Hematopoietic multipotent progenitor cell treated with erythropoietin and hydrocortisone succinate and interleukin-3 and kit ligand, for 17 days (in vitro differentiated cells): ENCODE results near the gene PACS2.

Experiments
- DNase-seq: peaks from one replicate; pipeline ENCODE4 v3.0.0-alpha.2; 2015; ENCODE audit warnings: low spot score

The PACS2 gene

DNA sequence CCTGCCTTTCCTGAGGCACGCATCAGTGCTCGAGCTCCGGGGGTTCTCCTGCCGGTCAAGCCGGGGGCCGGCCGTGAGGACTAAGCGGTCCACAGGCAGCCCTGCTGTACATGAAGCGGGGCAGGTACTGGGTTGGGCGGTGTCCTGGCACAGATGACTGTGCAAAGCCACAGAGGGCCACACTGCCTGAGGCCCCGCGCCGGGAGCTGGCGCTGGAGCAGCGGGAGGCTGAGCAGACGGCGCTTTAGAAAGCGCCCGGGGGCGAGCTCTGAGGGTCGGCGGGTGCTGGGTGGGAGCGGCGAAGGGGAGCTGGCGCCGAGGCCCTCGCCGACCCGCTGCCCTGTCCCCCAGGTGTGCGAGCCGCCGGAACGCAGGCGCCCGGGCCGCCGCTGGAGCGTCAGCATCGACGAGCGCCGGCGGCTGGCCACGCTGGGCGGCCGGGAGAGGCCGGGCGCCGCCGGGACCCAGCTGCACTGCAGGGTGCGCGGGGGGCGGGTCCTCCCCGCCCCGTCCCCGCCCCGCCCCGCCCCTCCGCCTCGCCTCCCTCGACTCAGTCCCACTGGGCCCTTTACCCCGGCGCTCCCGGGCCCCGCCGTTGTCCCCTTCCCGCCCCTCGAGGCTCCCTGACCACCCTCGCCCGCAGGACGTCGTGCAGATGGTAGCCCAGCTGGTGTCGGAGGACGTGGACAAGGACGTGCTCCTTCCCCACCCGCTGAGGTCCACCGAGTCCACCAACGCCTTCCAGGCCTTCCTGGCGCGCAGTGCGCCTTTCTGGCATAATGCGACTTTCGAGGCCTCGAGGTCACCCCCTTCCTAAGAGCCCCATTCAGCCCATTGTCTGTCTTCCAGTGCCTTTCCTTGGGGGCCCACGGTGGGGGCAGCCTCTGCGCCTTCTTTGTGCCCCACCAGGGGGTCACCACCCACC, 96.7 kb downstream of the PACS2 start:
- peak; percentile 24 for DNase-seq

DNA sequence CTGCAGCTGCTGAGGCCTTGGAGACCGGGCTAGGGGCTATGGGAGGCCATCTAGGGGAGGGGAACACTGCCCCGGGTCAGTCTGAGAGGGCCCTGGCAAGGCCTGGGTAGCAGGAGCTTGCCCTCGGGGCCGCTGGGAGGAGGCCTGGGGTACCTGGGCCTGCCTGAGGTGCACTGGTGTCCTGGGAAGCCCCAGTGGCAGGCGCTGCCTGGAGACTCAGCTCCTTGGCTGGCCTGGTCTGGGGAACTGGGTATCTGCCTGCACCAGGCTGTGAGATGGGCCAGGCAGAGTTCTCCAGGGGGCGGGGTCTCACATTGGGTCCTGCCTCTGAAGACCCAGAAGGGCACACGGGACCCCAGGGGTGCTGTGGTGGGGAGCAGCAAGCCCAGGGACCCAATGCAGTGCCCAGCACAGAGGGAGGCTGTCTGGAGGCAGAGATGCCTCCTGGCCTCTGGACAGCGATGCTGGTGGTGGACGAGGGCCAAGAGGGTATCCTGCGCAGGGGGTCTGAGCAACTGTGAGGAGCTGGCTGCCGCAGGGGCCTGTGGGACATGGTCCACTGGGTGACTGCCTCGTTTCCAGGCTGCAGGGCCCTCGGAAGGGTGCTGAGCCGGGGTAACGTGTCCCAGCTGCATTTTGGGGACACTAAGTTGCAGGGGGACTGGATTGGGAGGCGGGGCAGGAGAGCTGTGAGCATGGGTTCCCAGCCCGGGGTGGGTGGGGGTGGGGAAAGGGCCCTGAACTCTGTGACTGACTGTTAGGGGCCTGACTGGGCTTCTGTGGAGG, 97.6 kb downstream of the PACS2 start:
- DNase-seq, result no peak

DNA sequence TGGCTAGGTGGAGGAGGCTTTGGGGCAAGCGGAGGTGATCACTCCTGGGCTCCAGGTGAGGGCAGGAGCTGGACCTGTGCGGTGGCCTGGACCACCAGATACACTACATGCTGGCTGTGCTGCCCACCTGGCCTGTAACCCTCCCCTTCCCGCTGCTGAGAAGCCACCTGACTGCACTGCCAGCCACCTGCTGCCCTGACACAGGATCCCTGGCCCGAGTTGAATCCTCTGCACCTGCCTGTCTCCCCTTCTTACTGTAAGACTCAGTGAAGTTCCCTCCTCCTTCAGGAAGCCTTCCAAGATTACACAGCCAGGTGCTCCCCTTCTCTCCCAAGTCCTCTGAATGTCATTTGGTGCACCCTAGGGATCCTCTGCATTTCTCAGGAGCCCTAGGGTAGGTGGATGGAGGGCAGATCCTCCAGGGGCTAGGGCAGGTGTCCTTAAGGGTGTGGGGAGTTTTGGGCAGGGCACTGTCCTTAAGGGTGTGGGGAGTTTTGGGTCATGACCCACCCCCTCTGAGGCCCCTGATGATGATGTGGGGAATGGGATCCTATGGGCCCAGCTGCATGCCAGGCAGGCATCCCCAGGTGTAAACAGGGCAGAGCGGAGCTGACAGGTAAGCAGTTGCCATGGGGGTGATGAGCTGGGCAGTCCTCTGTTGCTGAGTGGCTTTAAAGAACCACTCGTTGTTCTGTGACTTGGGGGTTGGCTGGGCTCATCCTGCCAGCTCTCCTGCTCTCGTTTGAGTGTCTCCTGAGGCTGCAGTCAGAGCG, 98.4 kb downstream of the PACS2 start:
- DNase-seq, result no peak

DNA sequence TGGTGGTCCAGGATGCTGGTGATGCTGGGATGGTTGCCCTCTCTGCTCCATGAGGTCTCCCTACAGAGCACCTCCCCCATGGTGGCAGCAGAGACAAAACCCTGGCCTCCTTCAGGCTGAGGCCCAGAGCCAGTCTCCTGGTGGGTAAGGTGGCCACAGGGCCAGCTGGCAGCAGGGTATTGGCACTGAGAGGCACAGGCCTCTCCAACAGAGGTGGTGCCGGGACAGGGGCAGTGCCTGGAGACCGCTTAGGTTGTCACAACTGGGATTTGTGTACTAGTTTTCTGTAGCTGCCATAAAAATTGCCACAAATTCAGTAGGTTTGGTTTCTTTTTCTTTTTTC, 99.0 kb downstream of the PACS2 start:
- no peak for DNase-seq

DNA sequence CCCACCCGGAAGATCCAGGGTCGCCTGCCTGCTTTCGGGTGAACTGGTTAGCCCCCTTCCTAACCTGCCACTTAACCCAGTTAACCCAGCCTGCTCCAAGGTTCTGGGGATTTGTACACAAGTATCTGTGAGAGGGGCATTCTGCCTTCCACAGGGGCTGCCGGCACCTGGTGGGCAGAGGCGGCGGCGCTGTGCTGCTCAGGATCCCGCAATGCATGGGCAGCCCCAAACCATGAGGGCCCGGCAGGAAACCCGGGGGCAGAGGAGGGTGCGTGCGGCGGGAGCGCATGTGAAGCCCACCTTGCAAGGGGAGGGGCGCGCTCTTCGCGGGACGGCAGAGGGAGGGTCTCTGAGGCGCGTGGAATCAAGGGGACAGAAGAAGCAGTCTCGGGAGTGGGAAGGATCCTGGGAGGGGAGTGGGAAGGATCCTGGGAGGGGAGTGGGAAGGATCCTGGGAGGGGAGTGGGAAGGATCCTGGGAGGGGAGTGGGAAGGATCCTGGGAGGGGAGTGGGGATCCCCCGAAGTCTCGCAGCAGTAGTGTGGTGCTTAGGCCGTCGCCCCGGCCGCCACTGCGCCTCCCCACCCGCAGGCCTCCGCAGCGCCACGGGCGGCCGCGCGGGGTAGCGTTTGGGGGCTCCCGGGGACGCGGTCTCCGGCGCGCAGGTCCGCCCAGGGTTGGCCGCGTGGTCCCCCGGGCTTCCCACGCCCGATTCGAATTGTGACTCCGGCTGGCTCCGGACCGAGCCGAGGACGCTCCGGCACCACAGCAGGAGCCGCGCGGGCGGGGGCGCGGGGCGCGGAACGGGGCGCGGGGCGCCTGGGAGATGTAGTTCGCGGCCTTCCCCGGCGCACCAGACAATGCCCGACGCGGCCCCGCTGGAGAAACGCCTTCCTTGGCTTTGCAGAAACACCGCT, 100.2 kb downstream of the PACS2 start:
- DNase-seq, result no peak

DNA sequence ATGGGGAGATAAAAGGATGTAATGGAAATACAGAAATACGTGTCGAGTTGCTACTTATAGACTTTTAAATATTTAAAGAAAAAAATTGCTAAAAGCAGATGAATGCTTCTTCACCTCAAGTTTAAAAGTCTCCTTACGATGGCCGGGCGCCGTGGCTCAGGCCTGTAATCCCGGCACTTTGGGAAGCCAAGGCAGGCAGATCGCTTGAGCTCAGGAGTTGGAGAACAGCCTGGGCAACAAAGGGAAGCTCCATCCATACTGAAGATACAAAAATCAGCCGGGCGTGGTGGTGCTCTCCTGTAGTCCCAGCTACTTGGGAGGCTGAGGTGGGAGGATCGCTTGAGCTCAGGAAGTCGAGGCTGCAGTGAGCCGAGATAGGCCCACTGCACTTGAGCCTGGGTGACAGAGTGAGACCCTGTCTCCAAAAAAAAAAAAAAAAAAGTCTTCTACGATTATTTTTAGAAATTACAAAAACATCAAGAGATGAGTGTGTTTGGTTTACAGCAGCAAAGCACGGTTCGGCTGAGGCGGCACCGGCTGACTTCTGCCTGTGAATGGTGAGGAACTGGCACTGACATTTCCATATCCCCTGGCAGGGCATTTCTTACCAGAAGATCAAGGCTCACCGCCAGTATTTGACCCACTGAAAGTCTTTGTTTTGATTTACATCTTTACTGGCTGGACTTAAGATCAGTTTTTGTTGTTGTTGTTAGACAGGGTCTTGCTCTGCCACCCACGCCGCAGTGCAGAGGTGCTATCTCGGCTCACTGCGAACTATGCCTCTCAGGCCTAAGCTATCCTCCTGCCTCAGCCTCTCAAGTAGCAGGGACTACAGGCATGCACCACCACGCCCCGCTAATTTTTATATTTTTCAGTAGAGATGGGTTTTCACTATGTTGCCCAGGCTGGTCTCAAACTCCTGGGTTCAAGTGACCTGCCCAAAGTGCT, 101.2 kb downstream of the PACS2 start:
- no peak for DNase-seq

DNA sequence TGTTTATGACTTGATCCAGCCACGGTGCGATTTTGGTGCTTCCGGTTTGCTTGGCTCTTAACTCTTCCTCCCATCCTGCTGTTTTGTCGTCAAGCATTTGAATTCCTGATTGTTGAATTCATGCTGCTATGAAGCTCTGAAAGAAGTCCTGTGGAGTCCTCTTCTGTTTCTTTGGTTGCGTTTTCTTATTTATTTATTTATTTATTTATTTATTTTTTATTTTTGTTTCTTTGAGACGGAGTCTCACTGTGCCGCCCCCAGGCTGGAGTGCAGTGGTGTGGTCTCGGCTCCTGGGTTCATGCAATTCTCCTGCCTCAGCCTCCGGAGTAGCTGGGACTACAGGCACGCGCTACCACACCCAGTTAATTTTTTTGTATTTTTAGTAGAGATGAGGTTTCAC, 102.1 kb downstream of the PACS2 start:
- DNase-seq, result no peak

DNA sequence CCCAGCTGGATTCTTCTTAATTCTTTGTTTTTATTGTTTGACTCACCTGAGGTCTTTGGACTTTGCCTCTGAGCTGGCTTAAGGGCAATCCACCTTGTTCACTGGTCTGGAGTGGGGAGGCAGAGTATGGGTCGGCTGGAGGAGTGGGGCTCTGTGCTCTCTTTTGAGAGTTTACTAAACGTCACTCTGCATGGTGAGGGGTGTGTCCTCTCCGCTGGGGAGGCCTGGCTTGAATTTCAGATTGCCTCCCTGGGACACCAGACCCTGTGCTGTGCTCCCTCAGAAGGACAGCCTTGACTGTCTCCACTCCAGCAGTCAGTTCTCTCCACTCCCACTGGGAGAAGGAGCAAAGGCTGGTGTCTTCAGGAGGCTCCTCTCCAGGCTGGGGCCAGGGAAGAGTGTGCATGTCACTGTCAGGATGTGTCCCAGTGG, 103.2 kb downstream of the PACS2 start:
- no peak for DNase-seq

DNA sequence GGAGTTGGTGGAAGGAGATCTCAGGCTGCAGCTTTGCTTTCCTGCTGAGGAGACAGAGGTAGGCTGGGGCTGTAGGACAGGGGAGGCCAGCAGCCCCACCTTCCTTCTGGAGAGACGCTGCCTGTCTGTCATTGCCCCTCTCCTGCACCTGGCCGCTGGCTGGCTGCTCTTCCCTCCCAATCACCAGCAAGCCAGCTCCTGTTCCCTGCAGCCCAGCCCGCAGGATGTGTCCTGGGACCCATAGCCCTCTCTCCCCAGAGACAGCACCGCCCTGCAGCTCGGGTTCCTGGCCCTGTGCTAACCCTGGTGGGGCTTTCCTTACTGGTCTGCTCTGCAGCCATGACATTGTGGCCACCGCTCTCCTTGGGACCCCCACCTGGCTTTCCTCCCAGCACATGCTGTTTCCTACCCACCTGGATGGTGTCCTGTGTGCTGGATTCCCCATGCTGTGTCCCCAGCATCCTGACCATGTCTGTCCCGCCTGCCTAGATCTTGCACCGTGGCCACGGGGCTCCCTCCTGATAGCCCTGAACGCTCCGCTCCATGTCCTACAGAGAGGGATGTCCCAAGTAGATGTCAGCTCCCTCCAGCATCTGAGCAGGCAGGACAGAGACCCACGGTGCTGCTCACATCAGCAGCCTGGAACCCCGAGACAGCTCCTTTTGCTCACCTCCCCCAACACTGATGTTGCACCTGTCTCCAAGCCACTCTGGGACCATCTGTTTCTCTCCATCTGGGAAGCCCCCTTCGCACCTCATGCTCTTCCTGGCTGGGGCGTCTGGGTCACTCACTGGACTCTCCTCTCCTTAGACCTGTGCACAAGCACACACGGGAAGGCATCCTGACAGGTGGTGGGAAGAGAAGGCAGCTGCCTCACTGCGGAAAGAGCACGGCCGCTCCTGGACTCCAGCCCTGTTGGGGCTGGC, 104.0 kb downstream of the PACS2 start:
- no peak for DNase-seq

DNA sequence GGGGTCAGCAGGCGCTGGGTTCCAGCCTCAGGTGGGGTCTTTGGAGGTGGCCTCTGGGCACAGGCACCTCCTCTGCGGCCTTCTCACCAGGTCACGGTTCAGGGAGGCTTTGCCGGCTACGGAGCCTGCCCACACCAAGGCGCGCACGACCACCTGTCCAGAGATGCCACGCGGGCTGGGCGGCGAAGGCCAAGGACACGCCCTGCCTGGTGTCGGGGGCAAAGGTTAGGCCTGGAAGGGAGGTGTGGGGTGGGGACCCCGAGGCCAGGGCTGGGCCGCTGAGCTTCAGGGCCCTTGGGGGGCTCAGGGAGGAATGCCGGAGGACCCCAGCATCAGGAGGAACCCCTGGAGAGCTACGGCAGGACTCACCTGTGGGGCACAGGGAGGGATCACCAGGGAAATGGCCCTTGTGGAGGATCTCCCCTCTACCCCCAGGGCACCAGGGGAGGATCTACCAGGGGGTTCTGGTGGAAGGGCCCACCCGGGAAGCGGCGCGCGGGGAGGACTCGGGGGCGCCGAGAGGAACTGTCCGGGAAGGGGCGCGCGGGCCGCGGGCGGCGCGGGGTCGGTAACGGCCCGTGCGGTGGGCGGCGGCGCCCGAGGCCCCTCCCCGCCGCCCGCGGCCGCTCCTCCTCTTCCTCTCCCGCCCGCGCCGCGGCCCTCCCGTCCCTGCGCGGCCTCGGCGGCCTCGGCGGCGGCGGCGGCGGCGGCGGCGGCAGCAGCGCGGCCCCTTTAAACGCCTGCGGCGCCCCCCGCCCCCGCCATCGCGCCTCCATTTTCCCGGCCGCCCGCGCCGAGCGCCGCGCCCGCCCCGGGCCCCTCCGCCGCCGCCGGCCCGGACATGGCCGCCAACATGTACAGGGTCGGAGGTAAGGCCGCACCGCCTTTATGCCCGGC, 104.9 kb downstream of the PACS2 start, which contains the start of gene MTA1:
MTA1 (plus strand) TSS at position 633 of the 897 bp plus-strand sequence; CDS start at position 842, 209 bp downstream.
- DNase-seq, result no peak

DNA sequence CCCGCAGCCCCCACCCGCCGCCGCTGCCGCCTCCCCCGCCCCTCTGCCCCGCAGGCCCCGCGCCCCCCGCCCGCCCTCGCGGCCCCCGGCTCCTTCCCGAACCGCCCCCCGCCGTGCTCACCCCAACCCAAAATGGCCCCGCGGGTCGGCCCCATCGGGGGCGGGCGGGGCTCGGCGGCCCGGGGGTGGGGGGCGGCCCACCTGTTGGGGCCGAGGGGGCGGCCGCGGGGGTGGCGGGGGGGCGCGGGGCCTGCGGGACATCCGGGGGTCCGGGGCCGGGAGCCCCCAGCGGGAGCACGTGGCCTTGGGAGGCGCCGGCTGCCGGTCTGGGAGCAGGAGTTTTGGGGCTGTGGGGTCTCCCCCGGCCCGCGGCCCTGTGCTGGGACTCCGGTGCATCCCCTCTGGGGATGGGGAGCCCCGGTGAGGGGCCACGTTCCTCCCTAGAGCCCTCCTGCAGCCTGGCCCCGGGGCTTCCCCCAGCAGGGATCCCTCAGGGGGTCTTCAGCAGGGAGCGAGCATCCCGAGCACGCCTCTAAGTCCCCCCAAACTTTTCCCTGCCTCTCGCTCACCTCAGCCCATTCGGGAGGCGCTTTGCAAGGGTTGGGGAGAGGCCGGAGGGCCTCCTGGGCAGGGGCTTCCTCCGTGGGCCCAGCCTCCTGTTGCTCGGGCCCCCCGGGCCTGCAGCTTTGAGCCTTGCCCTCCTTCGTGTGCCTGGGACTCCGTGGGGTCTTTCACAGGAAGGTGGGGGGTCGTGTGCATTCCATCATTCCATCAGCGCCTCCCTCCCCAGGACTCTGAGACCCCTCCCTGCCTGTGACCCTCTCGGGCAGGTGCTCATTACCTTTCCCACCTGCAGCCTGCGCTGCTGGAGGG, 105.8 kb downstream of the PACS2 start:
- DNase-seq, result no peak

DNA sequence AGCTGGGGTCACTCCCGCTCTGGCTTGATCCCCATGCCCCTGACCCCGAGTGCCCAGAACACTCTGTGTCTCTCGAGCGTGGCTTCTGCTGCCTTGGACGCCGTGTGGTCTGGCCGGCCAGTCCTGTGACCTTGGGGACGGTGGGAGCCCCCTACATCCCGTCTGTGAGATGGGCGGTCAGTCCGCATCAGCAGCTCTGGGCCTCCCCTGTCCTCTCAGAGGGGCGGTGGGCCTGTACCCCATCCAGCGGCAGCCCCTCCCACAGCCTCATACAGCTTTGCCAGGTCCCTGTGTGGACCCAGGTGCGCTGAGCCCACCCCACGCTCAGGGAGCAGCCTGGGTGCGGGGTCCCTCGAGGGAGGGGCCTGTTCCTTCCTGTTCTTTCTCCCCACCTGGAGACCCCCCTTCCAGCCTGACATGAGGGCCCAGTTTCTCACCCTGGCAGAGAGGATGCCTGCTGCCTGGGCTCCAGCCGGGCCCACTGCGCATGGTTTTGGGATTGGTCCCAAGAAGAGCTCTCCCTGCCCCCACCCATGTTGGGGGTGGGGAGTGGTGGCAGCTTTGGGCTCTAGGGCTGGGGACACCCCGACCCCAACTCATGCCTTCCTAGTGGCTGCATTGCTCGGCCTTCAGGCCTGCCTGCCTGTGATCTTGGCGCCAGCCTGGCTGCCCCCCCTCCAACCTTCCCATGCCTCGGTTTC, 106.6 kb downstream of the PACS2 start:
- DNase-seq, result no peak

DNA sequence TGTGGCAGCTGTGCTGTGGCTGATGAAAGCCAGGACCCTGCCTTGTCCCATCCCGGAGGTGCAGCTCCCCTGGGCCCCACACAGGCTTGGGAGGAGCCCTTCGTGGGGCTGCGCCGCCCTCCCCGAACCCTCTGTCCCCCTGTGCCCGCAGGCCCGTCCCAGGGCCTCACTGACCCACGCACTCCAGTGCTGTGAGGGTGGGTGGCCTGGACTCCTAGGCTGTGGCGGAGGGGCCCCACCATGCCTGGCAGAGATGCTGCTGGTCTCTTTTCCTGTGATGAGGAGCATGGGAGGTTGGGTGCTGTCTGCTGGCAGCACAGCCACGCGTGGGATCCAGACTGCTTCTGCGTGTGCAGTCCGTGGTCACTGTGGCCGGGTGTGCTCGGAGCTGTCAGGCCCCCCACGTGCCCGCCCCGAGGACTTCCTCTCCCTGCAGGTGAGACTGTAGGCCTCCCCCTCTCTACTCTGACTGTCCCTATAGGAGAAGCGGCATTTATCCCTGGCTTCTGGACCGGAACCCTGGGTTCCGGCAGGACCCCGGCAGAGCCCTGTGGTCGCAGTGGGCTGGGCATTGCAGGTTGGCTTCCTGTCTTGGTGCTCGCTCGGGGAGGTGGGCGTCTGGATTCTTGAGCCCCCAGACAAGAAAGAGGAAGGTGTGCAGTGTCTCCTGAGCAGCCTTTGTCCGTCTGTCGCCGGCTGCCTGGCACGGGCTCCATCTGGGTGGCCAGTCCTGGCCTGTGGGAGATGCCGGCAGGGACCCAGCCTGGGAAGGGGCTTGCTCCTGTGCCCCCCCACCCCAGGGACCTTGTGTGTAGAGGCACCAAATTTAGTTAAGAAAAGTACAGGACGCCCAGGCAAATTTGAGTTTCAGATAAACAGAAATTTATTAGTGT, 107.4 kb downstream of the PACS2 start:
- DNase-seq, result no peak

DNA sequence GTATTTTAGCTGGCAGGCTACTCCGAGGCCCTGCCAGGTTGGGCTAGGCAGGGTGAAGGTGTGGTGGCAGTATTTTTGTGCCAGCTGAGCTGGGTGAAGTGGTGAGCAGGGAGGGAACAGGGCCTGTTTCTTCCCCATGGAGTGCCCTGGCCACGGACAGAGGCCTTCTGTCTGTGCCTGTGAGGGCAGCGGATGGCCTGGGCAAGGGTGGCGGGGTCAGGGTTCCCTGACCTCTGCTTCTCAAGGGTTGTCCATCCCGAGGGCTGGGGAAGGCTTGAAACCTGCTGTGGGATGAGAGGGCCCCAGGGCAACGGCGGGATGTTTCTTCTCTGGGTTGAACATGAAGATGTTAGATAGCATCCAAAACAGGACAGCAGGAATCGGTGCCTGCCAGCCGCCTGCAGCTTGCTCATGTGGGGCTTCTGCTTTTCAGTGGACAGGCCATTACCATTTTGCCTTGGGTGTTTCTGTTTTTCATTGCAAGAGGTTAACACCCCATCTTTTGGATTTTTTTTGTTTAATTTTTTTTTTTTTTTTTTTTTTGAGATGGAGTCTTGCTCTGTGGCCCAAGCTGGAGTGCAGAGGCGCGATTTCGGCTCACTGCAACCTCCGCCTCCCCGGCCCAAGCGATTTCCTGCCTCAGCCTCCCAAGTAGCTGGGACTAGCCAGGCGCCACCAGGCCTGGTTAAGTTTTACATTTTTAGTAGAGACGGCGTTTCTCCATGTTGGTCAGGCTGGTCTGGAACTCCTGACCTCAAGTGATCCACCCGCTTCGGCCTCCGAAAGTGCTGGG, 108.3 kb downstream of the PACS2 start:
- DNase-seq, result peak; percentile 34
